ENCODE results near the gene SLC13A2.
"Not testable (repeated sequence)": the region's sequence is repeated elsewhere in the genome, so short reads cannot be mapped to it uniquely, and the experiment has no call there.

Gene SLC13A2

DNA sequence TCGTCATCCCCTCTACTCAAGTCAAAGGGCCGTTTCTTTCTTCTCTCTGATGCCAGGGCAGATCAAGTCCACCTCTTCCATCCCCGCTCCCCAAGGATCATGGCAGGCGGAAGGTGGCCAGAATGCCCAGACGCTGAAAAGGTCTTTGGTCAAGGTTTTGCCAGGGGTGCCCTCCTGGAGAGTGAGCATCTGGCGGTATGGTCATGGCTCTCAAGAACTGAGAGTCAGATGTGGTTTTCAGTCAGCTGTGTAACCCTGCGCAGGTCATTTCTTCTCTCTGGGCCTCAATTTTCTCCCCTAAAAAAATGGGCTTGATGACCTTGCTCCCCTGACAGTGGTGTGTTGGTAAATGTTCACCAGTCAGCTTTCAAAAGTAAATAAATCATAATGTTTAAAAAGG, 45.1 kb downstream of the SLC13A2 start:
- TF ChIP-seq CTCF (conservative IDR thresholded peaks at IDR 0.05; ENCODE audit: low read depth, low read length) = no peak
- Histone ChIP-seq H3K4me1 (ENCODE audit: low read depth, poor library complexity, severe bottlenecking) (peaks cover 18% of the 10 kb centered on the region), H3K36me3 (ENCODE audit: insufficient read depth) (no peaks in the 10 kb centered on the region), H3K4me2 (no peak overlapping the region; the same call in 1 of the 2 replicates), H3K9ac (no peak overlapping the region), H3K27me3 (ENCODE audit: insufficient read depth, low read depth) (peaks cover 28% of the 10 kb centered on the region), H3K79me2 (ENCODE audit: insufficient read depth, low read depth) (no peaks in the 10 kb centered on the region), H2AFZ (ENCODE audit: low read depth) (no peak overlapping the region), H4K20me1 (ENCODE audit: insufficient read depth) (no peaks in the 10 kb centered on the region), H3K4me3 (IDR thresholded peaks at IDR 0.05; ENCODE audit: insufficient read depth, low read depth, low read length) (no peak overlapping the region), H3K27ac (no peak overlapping the region)

- TF ChIP-seq CTCF (conservative IDR thresholded peaks at IDR 0.05; ENCODE audit: low read depth, low read length) = no peak
- Histone ChIP-seq H3K79me2 (ENCODE audit: insufficient read depth, low read depth) (no peaks in the 10 kb centered on the region), H3K27me3 (ENCODE audit: insufficient read depth, low read depth) (peaks cover 26% of the 10 kb centered on the region), H4K20me1 (ENCODE audit: insufficient read depth) (no peaks in the 10 kb centered on the region), H3K27ac (no peak overlapping the region), H3K4me1 (ENCODE audit: low read depth, poor library complexity, severe bottlenecking) (peaks cover 18% of the 10 kb centered on the region), H3K4me2 (no peak overlapping the region; the same call in 1 of the 2 replicates), H2AFZ (ENCODE audit: low read depth) (no peak overlapping the region), H3K4me3 (IDR thresholded peaks at IDR 0.05; ENCODE audit: insufficient read depth, low read depth, low read length) (no peak overlapping the region), H3K9ac (no peak overlapping the region), H3K36me3 (ENCODE audit: insufficient read depth) (no peaks in the 10 kb centered on the region)
Measured at GRCh38 chr17:28519236-28519635, 45.8 kb downstream of the SLC13A2 start.

DNA sequence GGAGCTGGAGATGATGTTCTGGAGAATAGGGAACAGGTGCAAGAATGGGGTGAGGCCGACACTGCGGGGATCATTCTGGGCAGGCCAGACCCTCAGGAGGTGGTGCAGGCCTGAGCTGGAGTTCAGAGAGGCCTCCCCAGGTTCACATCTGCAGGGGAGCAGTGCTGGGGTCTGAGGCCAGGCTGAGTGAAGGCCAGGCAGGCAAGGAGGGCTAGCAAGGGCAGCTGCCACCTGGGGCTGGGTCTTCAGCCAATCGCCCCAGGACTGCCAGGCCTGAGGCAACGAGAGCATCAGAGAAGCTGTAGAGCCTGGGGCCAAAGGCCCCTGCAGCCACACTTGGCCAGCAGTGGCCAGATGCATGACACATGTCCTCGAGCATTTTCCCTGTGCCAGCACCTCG, 47.2 kb downstream of the SLC13A2 start:
- Histone ChIP-seq H3K27me3 (ENCODE audit: insufficient read depth, low read depth) (peaks cover 21% of the 10 kb centered on the region), H3K4me2 (no peak overlapping the region), H3K4me1 (ENCODE audit: low read depth, poor library complexity, severe bottlenecking) (peaks cover 18% of the 10 kb centered on the region), H3K27ac (no peak overlapping the region), H2AFZ (ENCODE audit: low read depth) (no peak overlapping the region), H3K9ac (no peak overlapping the region), H4K20me1 (ENCODE audit: insufficient read depth) (no peaks in the 10 kb centered on the region), H3K36me3 (ENCODE audit: insufficient read depth) (no peaks in the 10 kb centered on the region), H3K4me3 (IDR thresholded peaks at IDR 0.05; ENCODE audit: insufficient read depth, low read depth, low read length) (no peak overlapping the region), H3K79me2 (ENCODE audit: insufficient read depth, low read depth) (no peaks in the 10 kb centered on the region)
- no peak for TF ChIP-seq CTCF (conservative IDR thresholded peaks at IDR 0.05; ENCODE audit: low read depth, low read length)

GRCh38 chr17:28521311-28522085, 48.1 kb downstream of the SLC13A2 start:
- Histone ChIP-seq H3K4me2 (no peak overlapping the region), H3K27me3 (ENCODE audit: insufficient read depth, low read depth) (peaks cover 21% of the 10 kb centered on the region)

DNA sequence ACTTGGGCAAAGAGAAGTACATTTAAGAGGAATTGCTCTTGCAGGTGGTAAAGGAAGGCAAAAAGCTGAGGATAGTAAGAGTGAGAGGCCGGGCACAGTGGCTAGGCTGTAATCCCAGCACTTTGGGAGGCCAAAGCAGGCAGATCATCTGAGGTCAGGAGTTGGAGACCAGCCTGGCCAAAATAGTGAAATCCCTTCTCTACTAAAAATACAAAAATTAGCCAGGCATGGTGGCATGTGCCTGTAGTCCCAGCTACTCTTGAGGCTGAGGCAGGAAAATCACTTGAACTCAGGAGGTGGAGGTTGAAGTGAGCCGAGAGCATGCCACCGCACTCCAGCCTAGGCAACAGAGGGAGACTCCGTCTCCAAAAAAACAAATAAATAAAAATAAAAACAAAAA, 48.8 kb downstream of the SLC13A2 start:
- peaks cover 21% of the 10 kb centered on the region for H3K27me3 ChIP-seq (ENCODE audit: insufficient read depth, low read depth)
- not testable (repeated sequence) for H4K20me1 ChIP-seq (ENCODE audit: insufficient read depth); H3K9ac ChIP-seq; H3K4me2 ChIP-seq; H3K4me3 ChIP-seq (IDR thresholded peaks at IDR 0.05; ENCODE audit: insufficient read depth, low read depth, low read length); H3K36me3 ChIP-seq (ENCODE audit: insufficient read depth); H3K27ac ChIP-seq; H2AFZ ChIP-seq (ENCODE audit: low read depth); H3K79me2 ChIP-seq (ENCODE audit: insufficient read depth, low read depth)
- H3K4me1 ChIP-seq (ENCODE audit: low read depth, poor library complexity, severe bottlenecking) = peaks cover 18% of the 10 kb centered on the region

More at GRCh38 chr17:28521311-28522085, 48.1 kb downstream of the SLC13A2 start:
- Histone ChIP-seq H3K27ac (no peak overlapping the region), H3K9ac (no peak overlapping the region), H3K79me2 (ENCODE audit: insufficient read depth, low read depth) (no peaks in the 10 kb centered on the region), H3K4me3 (IDR thresholded peaks at IDR 0.05; ENCODE audit: insufficient read depth, low read depth, low read length) (no peak overlapping the region), H3K4me1 (ENCODE audit: low read depth, poor library complexity, severe bottlenecking) (peaks cover 18% of the 10 kb centered on the region), H3K36me3 (ENCODE audit: insufficient read depth) (no peaks in the 10 kb centered on the region), H2AFZ (ENCODE audit: low read depth) (no peak overlapping the region), H4K20me1 (ENCODE audit: insufficient read depth) (no peaks in the 10 kb centered on the region)
- no peak for TF ChIP-seq CTCF (conservative IDR thresholded peaks at IDR 0.05; ENCODE audit: low read depth, low read length)
